ENCODE data around the gene GRIK4.
"Not testable (repeated sequence)": the region's sequence is repeated elsewhere in the genome, so short reads cannot be mapped to it uniquely, and the experiment has no call there.

GRIK4 gene

DNA sequence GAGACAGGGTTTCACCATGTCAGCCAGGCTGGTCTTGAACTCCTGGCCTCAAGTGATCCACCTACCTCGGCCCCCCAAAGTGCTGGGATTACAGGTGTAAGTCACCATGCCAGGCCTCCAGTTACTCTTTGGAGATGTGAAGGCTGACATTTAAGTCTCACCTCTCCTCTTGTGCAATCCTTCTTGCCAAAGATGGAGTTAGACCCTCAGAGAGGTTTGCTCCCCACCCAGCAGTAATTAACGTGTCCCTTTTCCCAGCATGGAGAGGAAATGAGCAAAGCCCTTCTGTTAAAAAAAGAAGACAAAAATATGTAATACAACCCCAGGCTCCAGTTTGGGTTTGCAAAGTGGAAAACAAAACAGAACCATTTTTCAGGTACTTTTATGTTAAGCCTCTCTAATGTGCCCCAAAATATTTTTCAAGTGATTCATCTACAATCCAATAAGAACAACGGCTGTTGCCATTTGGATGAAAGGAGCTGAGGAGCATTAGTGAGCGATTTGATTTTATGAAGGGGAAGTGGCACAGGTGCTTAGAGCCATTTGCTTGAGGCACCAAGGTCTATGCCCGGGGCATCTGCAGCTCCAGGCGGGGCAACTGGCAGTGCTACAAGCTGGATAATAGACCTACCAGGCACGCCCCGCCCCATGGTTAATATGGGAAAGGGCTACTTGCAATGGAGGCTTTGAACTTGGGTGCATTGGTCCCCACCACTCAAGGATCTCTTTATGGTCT lies 57.2 kb downstream of the GRIK4 start:
- no peak for FAIRE-seq
- no peak for DNase-seq (ENCODE audit: insufficient read length, low spot score)

DNA sequence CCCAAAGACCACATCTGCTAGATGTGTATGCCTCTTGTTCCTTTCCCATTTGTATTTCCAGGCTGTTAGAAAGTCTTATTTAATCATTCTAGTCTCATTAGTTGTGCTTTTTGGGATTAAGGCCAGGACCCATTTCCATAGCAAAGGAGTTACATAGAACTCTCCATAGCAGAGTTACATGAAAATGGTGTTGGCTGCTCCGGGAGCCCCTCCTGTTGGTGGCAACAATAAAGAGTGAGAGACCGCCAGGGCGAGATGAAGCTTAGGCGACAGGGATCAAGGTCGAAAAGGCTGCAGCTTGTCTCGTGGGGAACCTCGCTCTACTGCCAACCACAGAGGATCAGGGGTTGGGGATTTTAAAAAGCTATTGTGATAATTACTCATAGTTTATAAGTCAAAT lies 58.3 kb downstream of the GRIK4 start:
- no peak for FAIRE-seq
- DNase-seq (ENCODE audit: insufficient read length, low spot score): no peak

DNA sequence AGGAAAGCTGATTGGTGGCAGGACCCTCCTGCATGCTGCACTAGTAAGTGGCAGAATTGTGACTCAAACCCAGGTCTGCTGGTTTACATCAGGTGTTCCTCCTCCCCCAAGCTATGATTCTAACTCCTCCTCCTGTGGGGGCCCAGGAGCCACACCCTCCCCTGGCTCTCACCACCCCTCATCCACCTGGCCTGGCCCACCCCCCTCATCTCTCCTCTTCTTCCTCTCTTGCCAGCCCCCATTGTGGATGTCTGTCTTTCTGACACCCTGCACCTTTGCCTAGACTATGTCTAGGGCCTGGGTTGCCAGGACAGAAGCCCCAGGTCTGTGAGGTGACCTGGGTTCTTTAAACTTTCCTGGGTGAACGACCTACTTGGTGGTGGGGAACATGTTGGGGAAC lies 59.9 kb downstream of the GRIK4 start:
- FAIRE-seq (no peak), DNase-seq (ENCODE audit: insufficient read length, low spot score) (no peak)

DNA sequence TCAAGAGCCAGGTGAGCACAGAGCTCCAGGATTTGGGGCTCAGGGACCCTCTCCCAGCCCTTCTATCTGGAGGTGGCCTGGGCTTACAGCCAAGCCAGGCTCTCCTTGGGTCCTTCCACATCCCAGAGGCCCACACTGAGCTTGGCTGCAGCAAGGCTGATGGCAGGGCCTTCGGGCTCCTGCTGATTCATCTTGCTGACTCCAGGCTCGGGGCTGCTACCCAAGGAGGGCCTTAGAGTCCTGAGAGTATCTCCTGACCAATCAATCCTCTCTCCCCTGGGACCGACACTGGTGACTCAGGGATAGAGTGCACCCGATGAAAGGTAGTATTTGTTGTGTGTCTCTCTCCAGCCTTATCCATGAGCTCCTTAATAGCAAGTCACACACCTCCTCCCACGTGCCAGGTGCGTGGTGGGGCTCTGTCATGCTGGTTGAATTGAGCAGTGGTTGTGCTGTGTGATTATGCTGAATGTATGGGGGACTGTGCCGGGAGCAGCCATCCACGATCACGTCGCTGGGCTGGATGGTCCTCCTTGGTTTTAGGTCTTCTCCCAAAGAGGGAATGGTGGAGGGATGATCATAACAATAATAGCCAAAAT lies 62.3 kb downstream of the GRIK4 start:
- FAIRE-seq: no peak
- DNase-seq (ENCODE audit: insufficient read length, low spot score): no peak

DNA sequence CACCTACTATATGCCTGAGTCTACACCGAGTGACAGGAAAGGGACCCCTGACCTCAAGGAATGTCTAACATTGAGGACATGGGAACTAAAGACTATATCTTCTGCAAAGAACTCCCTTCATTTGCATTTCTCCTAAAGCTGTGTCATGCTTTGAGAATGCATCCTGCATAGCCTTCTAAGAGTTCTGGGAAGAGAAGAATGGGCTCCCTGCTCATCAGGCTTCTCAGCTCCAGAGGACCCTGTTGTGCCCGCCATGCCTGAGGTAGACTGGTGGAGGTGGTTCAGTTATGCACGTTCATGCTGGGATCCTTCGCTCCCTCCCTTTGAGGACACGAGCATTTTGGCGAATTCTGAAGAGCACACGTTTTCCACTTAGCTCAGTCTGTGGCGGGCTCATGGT lies 63.3 kb downstream of the GRIK4 start:
- DNase-seq (ENCODE audit: insufficient read length, low spot score): no peak
- FAIRE-seq: no peak

DNA sequence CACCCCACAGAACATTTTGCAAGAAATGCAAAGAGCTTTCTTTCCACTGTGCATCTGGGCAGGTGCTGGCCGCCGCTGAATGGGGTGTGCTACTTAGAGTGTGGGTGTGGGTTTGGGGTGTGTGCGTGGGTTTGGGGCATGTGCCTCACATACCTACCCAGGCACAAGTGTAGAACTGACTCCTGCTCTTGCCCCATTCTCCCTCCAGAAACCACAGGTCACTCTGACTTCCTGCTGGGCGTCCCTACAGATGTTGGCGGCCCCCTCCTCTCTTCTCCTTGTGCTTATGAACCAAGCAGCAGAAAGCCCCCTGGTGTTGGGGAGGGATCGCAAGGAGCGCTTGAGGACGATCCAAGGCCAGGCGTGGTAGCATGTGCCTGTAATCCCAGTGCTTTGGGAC lies 63.9 kb downstream of the GRIK4 start:
- FAIRE-seq (no peak), DNase-seq (ENCODE audit: insufficient read length, low spot score) (no peak)

DNA sequence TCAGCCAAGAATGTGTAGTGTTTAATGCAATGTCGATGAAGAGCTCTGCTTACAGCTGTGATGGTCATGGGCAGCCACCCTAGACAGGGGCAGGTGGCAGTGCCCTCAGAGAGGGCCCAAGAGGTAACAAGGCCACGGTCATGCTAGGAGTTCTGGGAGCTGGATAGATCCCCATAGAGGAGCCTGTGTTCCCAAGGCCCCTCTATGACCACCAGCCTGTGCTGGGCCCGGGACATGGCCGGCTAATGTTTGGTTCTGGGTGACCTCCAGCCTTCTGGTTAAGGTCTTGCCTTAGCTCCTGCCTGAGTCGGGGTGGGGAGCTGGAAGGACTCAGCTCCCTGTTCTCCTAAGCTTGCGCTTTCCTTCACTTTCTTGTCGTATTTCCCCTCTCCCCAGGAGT lies 65.1 kb downstream of the GRIK4 start:
- DNase-seq (ENCODE audit: insufficient read length, low spot score) (no peak), FAIRE-seq (no peak)

DNA sequence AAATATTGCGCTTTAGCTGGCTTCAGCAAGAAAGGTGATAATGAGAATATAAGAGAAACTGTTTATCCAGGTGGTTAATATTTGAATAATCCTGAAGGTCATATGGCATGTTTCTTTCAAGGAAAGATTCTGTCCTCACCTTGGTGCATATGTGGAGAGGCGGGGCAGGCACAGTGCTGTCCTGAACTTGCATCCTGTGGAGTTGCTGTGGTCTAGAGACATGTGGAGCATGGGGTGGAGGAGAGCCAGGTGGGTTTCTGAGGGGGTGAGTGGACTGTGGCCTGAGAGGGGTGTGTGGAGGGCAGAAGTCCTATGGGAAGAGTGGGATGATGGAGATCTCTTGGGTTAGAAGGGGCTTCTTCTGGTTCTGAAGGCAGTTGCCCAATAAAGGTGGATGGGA lies 65.5 kb downstream of the GRIK4 start:
- DNase-seq (ENCODE audit: insufficient read length, low spot score) (no peak), FAIRE-seq (no peak)

DNA sequence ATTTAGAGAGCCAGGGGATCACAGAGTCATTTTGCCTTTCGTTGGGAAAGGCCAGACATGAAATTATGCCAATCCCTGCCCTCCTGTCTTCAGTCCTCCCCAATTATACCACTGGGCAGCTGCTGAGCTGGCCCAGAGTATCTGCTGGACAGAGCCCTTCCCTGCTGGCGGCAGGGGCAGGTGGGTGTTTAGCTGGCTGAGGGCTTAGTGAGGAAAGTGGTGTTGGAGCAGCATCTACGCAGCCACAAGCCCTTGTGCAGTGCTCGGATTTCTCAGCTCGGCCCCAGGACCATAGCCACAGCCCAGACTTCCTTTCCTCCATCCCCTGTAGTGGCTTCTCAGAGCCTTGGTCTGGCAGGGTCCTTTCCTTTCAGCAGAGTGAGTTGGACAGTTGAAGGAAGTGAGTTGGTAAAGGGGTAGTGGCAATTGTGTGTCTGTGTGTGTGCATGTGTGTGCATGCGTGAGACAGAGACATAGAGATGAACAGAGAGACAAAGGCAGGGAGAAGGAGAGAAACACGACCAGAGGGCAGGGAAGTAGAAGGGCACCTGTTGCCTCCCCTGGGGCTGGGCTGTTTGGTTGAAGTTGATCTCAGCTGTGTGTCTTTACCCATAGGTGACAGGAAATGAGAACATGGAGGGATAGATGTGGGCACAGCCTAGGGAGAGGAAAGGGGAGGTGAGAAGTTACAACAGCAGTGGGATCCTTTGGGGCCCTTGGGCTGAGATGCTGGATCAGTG lies 66.2 kb downstream of the GRIK4 start:
- no peak for FAIRE-seq
- no peak for DNase-seq (ENCODE audit: insufficient read length, low spot score)

DNA sequence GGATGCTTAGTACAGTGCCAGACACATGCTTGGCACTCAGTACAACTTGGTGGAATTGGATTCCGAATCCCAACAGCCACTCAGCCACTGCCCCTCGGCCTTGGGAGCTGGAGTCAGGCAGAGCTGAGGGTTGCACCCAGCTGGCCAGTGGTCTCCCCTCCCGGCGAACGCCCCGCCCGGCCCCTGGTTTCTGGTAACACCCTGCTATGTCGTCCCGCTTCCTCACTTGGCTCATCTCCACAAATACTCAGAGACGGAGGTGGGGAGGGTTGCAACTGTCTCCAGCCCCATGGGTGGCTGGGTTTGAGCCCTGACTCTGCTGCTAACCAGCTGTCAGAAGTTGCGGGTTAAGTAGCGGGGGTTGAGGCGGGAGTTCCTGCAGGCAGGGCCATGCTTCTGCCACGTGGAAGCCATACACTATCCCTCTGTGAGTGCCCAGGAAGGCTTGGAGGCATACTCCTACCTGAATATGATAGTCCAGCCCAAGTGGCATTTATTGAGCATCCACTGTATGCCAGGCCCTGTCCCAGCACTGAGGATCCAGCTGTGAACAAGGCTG lies 67.1 kb downstream of the GRIK4 start:
- FAIRE-seq (no peak), DNase-seq (ENCODE audit: insufficient read length, low spot score) (no peak)

DNA sequence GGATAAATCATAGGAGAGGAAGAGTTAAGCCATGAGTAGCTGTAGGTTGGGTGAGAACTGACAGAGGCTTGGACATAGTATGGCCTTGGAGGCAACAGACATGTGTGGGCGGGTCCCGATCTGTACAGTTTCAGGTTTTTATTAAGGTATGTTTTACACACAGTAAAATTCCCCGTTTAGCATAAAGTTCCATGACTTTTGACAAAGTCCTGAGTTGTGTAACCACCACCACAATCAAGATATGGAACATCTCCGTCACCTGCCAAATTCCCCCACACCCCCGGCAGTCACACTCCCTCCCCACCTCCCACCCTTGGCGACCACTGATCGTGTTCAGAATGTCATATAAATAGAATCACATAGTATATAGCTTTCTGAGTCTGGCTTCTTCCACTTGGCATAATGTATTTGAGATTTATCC lies 68.1 kb downstream of the GRIK4 start:
- no peak for DNase-seq (ENCODE audit: insufficient read length, low spot score)
- no peak for FAIRE-seq

DNA sequence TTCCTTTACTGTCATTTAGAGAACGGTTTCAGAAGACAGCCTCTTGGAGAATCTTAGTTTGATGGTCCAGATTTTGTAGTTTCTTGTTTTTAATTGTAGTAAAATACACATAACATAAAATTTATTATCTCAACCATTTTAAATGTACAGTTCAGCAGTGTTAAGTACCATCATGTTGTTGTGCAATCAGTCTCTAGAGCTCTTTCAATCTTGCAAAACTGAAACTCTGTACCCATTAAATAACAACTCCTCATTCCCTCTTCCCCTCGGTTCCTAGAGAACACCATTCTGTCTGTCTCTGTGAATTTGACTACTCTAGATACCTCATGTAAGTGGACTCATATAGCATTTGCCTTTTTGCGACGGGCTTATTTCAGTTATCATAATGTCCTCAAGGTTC lies 69.8 kb downstream of the GRIK4 start:
- DNase-seq (ENCODE audit: insufficient read length, low spot score) (no peak), FAIRE-seq (no peak)

DNA sequence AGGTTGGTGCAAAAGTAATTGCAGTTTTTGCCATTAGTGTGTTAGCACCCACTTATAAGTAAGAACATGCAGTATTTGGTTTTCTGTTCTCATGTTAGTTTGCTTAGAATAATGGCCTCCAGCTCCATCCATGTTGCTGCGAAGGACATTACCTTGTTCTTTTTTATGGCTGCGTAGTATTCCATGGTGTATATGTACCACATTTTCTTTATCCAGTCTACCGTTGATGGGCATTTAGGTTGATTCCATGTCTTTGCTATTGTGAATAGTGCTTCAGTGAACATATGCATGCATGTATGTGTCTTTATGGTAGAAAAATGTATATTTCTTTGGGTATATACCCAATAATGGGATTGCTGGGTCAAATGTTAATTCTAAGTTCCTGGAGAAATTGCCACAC lies 71.0 kb downstream of the GRIK4 start:
- DNase-seq (ENCODE audit: insufficient read length, low spot score); FAIRE-seq: not testable (repeated sequence)

DNA sequence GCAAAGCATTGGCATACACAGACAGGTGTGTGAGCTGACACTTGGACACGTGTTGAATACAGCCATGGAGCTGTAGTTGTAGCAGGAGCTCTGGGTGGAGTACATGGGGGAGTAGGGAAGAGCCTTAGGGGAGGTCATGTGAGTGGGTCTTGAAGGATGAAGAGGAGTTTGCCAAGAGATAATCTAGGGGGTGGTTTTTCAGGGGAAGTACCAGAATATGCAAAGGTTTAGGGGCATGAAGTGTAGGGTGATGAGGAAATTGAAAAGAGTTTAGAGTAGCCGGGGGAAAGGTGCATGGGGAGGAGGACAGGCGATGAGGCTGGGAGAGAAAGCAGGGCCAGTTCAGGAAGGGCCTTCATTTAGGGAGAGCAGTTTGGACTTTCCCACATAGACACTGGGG lies 74.5 kb downstream of the GRIK4 start:
- no peak for FAIRE-seq
- DNase-seq (ENCODE audit: insufficient read length, low spot score): no peak

DNA sequence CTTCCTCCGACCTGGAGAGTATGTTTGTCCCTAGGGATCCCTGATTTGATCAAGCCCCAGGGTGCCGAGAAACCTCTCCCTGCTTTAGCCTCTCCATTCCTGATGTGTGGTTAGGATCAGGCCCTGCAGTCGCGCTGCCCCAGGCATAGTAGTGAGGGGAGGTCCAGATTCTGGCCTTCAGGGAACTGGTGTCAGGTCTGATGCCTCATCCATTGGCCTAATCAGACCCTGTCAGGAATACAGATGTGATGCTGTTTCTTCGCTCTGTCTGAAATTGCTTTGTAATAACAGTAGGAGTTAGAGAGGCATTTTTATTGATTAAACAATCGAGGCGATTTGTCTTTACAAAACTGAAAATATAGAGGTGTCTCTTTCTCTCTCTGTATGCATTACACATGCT lies 75.2 kb downstream of the GRIK4 start:
- FAIRE-seq (no peak), DNase-seq (ENCODE audit: insufficient read length, low spot score) (no peak)

DNA sequence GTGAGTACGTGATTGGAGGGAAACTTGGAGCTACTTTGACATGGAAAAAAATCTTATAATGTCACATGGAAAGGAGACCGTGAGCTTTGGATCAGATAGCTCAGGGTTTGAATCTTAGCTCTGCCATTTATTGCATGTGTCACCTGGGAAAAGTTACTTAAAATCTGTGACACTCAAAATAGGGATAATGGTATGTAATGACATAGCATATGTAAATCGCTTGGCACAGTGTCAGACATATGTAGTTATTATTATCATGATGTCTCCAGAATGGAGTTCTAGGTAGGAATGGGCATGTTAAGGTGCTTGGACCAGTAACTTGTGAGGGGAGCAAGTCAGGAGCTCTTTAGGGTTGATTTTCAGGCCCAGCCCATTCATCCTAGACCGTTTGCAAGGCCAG lies 75.8 kb downstream of the GRIK4 start:
- FAIRE-seq (no peak), DNase-seq (ENCODE audit: insufficient read length, low spot score) (no peak)

DNA sequence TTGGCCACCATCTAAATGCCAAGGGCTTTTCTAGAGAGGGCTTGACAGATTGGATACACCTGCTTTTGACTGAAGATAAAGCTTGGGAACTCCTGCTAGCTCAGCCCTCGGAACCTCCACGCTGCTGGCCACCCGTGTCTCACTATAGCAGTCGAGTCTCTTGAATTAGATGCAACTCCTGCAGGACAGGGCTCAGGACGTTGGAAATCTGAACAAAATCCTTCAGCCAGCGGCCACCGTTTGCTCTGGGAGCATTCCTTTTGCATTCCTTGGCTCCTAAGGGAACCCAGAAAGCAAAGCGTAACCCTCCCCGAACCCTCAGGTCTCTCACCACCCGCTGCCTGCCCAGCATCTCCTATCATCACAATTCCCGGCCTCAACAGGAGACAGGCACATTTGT lies 77.8 kb downstream of the GRIK4 start:
- no peak for FAIRE-seq
- DNase-seq (ENCODE audit: insufficient read length, low spot score): no peak

DNA sequence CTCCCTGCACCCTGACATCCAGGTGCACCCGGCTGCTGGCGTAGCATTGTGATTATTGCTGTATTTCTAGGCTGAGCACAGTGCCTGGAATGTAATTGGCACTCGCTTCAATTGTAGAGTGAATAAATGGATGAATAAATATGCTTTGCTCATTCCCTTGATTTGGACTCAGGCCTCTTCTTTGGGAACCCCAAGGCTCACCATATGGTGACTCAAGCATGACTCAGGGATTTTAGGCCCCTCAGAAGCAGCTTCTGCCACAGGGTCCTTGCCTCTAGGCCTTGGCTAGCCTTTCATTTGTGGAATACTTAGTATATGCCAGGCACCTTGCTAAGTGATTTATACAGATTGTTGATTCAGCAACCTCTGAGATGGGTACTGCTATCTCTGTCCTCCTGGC lies 78.9 kb downstream of the GRIK4 start:
- no peak for DNase-seq (ENCODE audit: insufficient read length, low spot score)
- FAIRE-seq: no peak

DNA sequence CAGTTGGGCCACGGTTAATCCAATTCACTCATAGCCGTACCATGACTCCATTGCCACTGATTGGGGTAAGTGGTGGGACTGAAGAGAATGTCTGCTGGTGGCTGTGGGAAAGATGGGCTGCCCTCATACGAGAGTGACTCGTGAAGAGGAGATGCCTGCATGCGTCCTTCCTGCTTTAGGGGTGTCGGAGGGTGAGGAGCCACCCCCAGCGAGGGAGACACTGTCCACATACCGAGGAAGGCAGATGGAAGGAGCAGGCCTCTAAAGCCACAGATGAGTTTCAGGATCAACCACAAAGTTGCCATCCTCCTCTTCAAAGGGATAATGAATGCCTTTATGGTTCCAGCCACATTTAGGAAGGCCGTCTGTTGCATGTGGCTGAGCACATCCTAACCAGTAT lies 83.2 kb downstream of the GRIK4 start:
- DNase-seq (ENCODE audit: insufficient read length, low spot score): no peak

DNA sequence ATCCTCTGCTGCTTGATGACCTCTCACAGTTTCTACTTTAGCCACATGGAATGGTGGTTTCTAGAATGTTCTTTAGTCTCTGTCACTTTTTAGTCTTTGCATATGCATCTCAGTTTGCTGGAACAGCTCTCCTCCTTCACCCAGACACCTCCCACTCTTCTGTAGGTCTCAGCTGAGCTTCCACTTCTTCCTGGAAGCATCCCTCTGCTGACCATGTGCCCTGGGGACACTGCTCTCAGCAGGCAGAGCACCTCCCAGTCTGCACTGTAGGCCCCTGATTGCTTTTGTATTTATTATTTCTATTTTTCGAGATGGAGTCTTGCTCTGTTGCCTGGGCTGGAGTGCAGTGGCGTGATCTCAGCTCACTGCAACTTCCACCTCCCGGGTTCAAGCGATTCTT lies 84.0 kb downstream of the GRIK4 start:
- FAIRE-seq: no peak

More for the DNA sequence above, 83.2 kb downstream of the GRIK4 start:
- FAIRE-seq: peak; percentile 31

DNA sequence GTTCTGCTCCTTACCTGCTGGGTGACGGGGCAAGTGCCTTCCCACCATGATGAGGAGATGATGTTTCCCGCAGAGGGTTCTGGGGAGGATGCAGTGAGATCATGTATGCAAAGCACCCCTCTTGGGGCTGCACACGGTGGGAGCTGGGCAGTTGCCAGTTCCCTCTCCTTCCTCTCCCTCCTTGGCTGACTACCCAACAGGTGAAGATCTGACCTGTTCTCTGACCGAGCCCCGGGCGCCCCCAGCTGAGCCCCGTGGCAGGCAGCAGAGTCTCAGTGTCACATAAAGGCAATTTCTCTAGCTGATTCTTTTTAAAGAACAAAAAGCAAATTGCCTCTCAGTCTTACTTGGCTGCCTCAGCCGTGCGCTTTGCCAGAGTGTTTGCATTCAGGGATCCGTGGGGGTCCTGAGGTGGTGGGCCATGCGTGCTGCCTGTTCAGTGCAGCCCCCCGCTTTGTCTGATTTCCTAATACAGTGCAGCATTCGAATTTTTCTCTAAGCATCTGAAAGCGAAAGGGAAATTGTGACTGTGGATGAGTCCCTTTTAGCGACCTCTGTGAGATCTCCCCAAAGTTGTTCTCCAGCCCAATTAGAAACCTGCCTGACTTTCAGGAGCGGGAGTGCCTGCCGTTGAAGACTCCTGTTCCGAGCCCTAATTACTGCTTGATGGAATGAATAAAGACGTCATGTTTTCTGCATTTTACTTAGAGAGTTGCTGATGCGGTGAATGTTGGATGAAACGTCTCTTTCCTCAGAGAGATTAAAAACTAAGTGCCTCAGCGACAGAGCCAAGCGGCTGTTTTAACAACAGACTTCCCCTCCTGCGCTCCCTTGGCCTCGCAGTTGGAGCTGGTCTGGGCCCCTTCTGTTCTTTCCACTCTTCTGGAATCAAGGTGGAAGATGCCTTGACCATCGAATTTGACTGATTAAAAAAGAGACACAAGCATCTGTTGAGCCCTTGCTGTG lies 86.0 kb downstream of the GRIK4 start:
- no peak for FAIRE-seq

More for the DNA sequence above, 84.0 kb downstream of the GRIK4 start:
- DNase-seq (ENCODE audit: insufficient read length, low spot score): no peak

More for the DNA sequence above, 86.0 kb downstream of the GRIK4 start:
- DNase-seq (ENCODE audit: insufficient read length, low spot score): no peak
